Measurements from ENCODE around the gene HECW1.

Gene HECW1

GRCh38 chr7:43244232-43244631 lies 131.8 kb downstream of the HECW1 start:
- H3K4me1 ChIP-seq (ENCODE audit: control insufficient read depth, insufficient read depth, low read length) = no peaks in the 10 kb centered on the region
- no peaks in the 10 kb centered on the region for H3K36me3 ChIP-seq (ENCODE audit: control insufficient read depth, insufficient read depth, low read length)
- H3K27ac ChIP-seq (ENCODE audit: insufficient read depth, low read depth, low read length, poor library complexity, severe bottlenecking) = no peak overlapping the region
- no peaks in the 10 kb centered on the region for H3K9me3 ChIP-seq (ENCODE audit: control insufficient read depth, low read length)
- no peaks in the 10 kb centered on the region for H3K27me3 ChIP-seq (ENCODE audit: control insufficient read depth, insufficient read depth, low read length, poor library complexity, severe bottlenecking)
- 92 to 93% methylated on average over 3 of the region's 3 CpGs for WGBS, 2 experiments
- no peak overlapping the region for H3K4me3 ChIP-seq (ENCODE audit: insufficient read depth, low read depth, low read length)

- Histone ChIP-seq H3K27me3 (ENCODE audit: control insufficient read depth, insufficient read depth, low read length, poor library complexity, severe bottlenecking) (no peaks in the 10 kb centered on the region), H3K36me3 (ENCODE audit: control insufficient read depth, insufficient read depth, low read length) (no peaks in the 10 kb centered on the region), H3K4me1 (ENCODE audit: control insufficient read depth, insufficient read depth, low read length) (no peaks in the 10 kb centered on the region), H3K27ac (ENCODE audit: insufficient read depth, low read depth, low read length, poor library complexity, severe bottlenecking) (no peak overlapping the region), H3K4me3 (ENCODE audit: insufficient read depth, low read depth, low read length) (no peak overlapping the region), H3K9me3 (ENCODE audit: control insufficient read depth, low read length) (no peaks in the 10 kb centered on the region)
- WGBS, 2 experiments = 93 to 96% methylated on average over 6 of the region's 6 CpGs
Observed at GRCh38 chr7:43244784-43245183, 132.3 kb downstream of the HECW1 start.

DNA sequence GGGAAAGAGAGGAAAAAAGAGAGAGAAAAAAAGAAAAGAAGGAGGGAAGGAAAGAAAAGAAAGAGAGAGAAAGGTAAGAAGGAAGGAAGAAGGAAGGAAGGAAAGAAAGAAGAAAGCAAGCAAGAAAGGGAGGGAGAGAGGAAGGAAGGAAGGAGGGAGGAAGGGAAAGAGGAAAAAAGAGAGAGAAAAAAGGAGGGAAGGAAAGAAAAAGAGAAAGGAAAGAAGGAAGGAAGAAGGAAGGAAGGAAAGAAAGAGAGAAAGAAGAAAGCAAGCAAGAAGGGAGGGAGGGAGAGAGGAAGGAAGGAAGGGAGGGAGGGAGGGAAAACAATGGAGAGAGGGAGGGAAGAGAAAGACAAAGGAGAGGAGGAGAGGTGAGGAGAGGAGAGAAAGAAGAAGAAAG lies 135.3 kb downstream of the HECW1 start:
- Histone ChIP-seq H3K4me1 (ENCODE audit: control insufficient read depth, insufficient read depth, low read length) (no peaks in the 10 kb centered on the region), H3K9me3 (ENCODE audit: control insufficient read depth, low read length) (no peaks in the 10 kb centered on the region), H3K27ac (ENCODE audit: insufficient read depth, low read depth, low read length, poor library complexity, severe bottlenecking) (no peak overlapping the region), H3K36me3 (ENCODE audit: control insufficient read depth, insufficient read depth, low read length) (no peaks in the 10 kb centered on the region), H3K4me3 (ENCODE audit: insufficient read depth, low read depth, low read length) (no peak overlapping the region), H3K27me3 (ENCODE audit: control insufficient read depth, insufficient read depth, low read length, poor library complexity, severe bottlenecking) (no peaks in the 10 kb centered on the region)

GRCh38 chr7:43248553-43248952 lies 136.1 kb downstream of the HECW1 start:
- WGBS, 2 experiments = 83 to 85% methylated on average over 4 of the region's 4 CpGs
- Histone ChIP-seq H3K9me3 (ENCODE audit: control insufficient read depth, low read length) (no peaks in the 10 kb centered on the region), H3K27ac (ENCODE audit: insufficient read depth, low read depth, low read length, poor library complexity, severe bottlenecking) (no peak overlapping the region), H3K36me3 (ENCODE audit: control insufficient read depth, insufficient read depth, low read length) (no peaks in the 10 kb centered on the region), H3K4me1 (ENCODE audit: control insufficient read depth, insufficient read depth, low read length) (no peaks in the 10 kb centered on the region), H3K27me3 (ENCODE audit: control insufficient read depth, insufficient read depth, low read length, poor library complexity, severe bottlenecking) (no peaks in the 10 kb centered on the region), H3K4me3 (ENCODE audit: insufficient read depth, low read depth, low read length) (no peak overlapping the region)

DNA sequence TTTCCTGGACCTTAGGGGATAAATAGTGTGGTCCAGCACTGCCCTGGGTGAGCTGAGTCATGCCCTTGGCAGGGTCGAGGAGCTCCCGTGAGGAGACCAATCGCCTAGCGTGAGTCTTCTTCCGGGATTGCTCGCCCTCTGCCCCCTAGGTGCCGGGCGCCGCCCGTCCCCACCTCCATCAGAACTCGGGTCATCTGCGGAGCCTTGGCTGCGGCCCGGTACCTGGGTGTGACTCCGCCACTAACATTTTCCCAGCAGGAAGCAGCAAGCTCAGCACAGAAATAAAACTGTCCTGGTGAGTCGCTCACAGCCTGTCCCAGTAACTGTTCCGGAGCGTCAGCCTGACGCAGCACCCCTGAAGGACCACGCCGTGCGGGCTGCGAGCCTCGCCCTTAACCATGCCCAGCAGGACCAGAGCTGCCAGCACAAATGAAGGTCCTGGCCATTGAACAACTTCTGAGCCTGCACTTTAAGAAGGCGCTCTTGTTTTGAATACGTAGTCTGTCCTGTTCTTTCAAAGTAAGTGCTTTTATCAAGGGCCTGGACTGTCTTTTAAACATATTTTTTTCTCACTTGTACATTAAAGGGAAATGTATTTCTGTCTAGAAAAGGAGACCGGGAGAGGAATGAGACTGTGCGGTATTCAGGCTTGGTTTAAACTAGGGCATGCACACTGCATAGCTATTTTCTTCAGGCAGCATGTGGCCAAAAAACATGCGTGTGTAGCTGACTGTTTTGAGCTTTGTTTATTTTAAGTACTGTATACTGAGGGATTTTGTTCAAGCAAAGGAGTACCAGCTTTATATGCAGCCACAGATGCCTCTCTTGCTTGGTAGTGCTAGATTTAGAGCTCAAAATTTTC lies 136.7 kb downstream of the HECW1 start:
- WGBS, 2 experiments = 93% methylated on average over 29 of the region's 29 CpGs
- no peak overlapping the region for H3K27ac ChIP-seq (ENCODE audit: insufficient read depth, low read depth, low read length, poor library complexity, severe bottlenecking)
- H3K4me3 ChIP-seq (ENCODE audit: insufficient read depth, low read depth, low read length) = no peak overlapping the region
- H3K9me3 ChIP-seq (ENCODE audit: control insufficient read depth, low read length) = no peaks in the 10 kb centered on the region
- no peaks in the 10 kb centered on the region for H3K36me3 ChIP-seq (ENCODE audit: control insufficient read depth, insufficient read depth, low read length)
- no peaks in the 10 kb centered on the region for H3K27me3 ChIP-seq (ENCODE audit: control insufficient read depth, insufficient read depth, low read length, poor library complexity, severe bottlenecking)
- H3K4me1 ChIP-seq (ENCODE audit: control insufficient read depth, insufficient read depth, low read length) = no peaks in the 10 kb centered on the region

GRCh38 chr7:43249823-43250145 lies 137.3 kb downstream of the HECW1 start:
- Histone ChIP-seq H3K4me3 (ENCODE audit: insufficient read depth, low read depth, low read length) (no peak overlapping the region), H3K4me1 (ENCODE audit: control insufficient read depth, insufficient read depth, low read length) (no peaks in the 10 kb centered on the region), H3K27ac (ENCODE audit: insufficient read depth, low read depth, low read length, poor library complexity, severe bottlenecking) (no peak overlapping the region), H3K36me3 (ENCODE audit: control insufficient read depth, insufficient read depth, low read length) (no peaks in the 10 kb centered on the region), H3K27me3 (ENCODE audit: control insufficient read depth, insufficient read depth, low read length, poor library complexity, severe bottlenecking) (no peaks in the 10 kb centered on the region), H3K9me3 (ENCODE audit: control insufficient read depth, low read length) (no peaks in the 10 kb centered on the region)
- 91 to 92% methylated on average over 7 to 9 of the region's 9 CpGs for WGBS, 2 experiments

GRCh38 chr7:43260980-43261878 lies 148.8 kb downstream of the HECW1 start:
- H3K4me3 ChIP-seq (ENCODE audit: insufficient read depth, low read depth, low read length) = no peak overlapping the region
- no peaks in the 10 kb centered on the region for H3K36me3 ChIP-seq (ENCODE audit: control insufficient read depth, insufficient read depth, low read length)
- WGBS, 2 experiments = 41% methylated on average over 8 of the region's 8 CpGs
- H3K27ac ChIP-seq (ENCODE audit: insufficient read depth, low read depth, low read length, poor library complexity, severe bottlenecking) = no peak overlapping the region
- no peaks in the 10 kb centered on the region for H3K9me3 ChIP-seq (ENCODE audit: control insufficient read depth, low read length)
- H3K27me3 ChIP-seq (ENCODE audit: control insufficient read depth, insufficient read depth, low read length, poor library complexity, severe bottlenecking) = no peaks in the 10 kb centered on the region
- H3K4me1 ChIP-seq (ENCODE audit: control insufficient read depth, insufficient read depth, low read length) = no peaks in the 10 kb centered on the region

- Histone ChIP-seq H3K9me3 (ENCODE audit: control insufficient read depth, low read length) (no peaks in the 10 kb centered on the region), H3K27ac (ENCODE audit: insufficient read depth, low read depth, low read length, poor library complexity, severe bottlenecking) (no peak overlapping the region), H3K4me3 (ENCODE audit: insufficient read depth, low read depth, low read length) (no peak overlapping the region), H3K4me1 (ENCODE audit: control insufficient read depth, insufficient read depth, low read length) (no peaks in the 10 kb centered on the region), H3K27me3 (ENCODE audit: control insufficient read depth, insufficient read depth, low read length, poor library complexity, severe bottlenecking) (no peaks in the 10 kb centered on the region), H3K36me3 (ENCODE audit: control insufficient read depth, insufficient read depth, low read length) (no peaks in the 10 kb centered on the region)
- 94 to 97% methylated on average over 3 of the region's 3 CpGs for WGBS, 2 experiments
Observed at GRCh38 chr7:43265139-43265538, 152.7 kb downstream of the HECW1 start.

DNA sequence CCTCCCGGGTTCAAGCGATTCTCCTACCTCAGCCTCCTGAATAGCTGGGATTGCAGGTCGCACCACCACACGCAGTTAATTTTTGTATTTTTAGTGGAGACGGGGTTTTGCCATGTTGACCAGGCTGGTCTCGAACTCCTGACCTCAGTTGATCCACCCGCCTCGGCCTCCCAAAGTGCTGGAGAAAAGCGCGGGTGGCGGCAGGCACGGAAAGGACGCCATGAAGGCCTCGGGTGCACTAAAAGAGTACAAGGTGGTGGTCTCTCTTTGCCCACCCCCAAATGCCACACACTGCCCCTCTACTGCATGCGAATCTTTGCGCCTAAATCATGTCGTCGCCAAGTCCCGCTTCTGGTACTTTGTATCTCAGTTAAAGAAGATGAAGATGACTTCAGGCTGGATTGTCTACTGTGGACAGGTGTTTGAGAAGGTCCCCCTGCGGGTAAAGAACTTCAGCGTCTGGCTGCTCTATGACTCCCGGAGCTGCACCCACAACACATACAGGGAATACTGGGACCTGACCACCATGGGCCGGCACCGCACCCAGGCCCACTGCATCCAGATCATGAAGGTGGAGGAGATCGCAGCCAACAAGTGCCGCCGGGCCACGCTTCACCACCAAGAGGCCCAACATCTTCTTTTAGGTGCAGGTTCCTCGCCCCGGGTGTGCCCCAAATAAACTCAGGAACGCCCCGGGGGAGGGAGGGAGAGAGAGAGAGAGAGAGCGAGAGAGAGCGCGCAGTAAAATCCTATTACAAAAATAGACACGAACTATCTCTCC lies 161.7 kb downstream of the HECW1 start:
- 94 to 95% methylated on average over 31 to 36 of the region's 36 CpGs for WGBS, 2 experiments
- H3K27me3 ChIP-seq (ENCODE audit: control insufficient read depth, insufficient read depth, low read length, poor library complexity, severe bottlenecking) = no peaks in the 10 kb centered on the region
- no peaks in the 10 kb centered on the region for H3K4me1 ChIP-seq (ENCODE audit: control insufficient read depth, insufficient read depth, low read length)
- H3K4me3 ChIP-seq (ENCODE audit: insufficient read depth, low read depth, low read length) = no peak overlapping the region
- H3K27ac ChIP-seq (ENCODE audit: insufficient read depth, low read depth, low read length, poor library complexity, severe bottlenecking) = no peak overlapping the region
- H3K36me3 ChIP-seq (ENCODE audit: control insufficient read depth, insufficient read depth, low read length) = no peaks in the 10 kb centered on the region
- H3K9me3 ChIP-seq (ENCODE audit: control insufficient read depth, low read length) = no peaks in the 10 kb centered on the region

DNA sequence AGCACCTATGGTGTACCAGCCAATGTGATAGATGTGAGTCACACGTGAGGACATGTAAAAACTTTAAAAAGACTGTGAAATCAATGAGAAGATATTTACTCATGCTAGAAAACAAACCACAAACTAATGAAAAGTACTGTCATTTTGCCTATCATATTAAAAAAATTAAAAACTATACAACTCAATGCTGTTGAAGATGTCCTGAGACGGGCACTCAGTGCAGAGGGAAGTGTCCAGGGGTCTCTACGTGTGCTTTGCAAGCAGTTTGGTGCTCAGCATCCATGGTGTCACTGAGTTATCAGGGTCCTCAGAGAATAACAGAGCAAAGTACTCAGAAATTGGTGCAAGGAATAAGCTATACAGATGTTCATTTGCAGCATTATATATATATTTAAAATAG lies 162.3 kb downstream of the HECW1 start:
- H3K4me3 ChIP-seq (ENCODE audit: insufficient read depth, low read depth, low read length) = no peak overlapping the region
- no peaks in the 10 kb centered on the region for H3K4me1 ChIP-seq (ENCODE audit: control insufficient read depth, insufficient read depth, low read length)
- no peaks in the 10 kb centered on the region for H3K9me3 ChIP-seq (ENCODE audit: control insufficient read depth, low read length)
- no peak overlapping the region for H3K27ac ChIP-seq (ENCODE audit: insufficient read depth, low read depth, low read length, poor library complexity, severe bottlenecking)
- no peaks in the 10 kb centered on the region for H3K27me3 ChIP-seq (ENCODE audit: control insufficient read depth, insufficient read depth, low read length, poor library complexity, severe bottlenecking)
- H3K36me3 ChIP-seq (ENCODE audit: control insufficient read depth, insufficient read depth, low read length) = no peaks in the 10 kb centered on the region
- 91 to 92% methylated on average over 2 to 3 of the region's 3 CpGs for WGBS, 2 experiments

Data from ectodermal cell (in vitro differentiated cells).